Measurements from ENCODE around the gene P4HA2.
A peak's percentile ranks its signal among the peaks of the same experiment; 100 is the strongest.

P4HA2 gene

DNA sequence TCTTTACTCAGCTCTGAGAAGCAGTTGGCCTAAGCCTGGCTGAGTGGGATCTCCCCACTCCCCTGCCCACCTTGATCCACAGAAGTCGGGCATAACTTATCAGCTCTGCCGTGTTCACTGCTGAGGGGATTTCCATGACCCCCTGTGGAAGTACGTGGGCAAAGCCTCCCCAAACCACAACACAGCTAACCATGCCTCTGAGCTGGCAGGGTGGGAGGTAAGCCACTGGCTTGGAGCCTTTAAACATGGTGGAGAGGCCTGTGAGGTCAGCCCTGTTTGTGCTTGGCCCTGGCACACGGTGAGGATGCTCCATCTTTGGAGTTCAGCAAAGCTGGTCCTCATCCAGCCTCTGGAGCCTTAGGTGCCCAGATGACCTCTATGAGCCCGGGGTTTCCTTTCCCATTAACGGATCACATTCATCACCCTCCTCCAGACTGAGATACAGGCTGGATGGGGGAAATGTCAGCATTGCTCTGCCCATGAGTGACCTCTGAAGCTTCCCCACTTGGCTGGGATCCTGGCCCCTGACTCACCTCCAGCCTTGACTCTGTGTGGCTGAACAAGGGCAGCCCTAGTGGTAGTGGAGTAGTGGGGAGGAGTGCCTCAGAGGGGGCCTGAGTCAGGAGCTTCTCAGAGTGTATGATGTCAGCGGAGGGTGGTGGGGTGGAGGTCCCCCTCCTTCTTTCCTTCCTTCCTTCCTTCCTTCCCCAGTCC is 36.1 kb upstream of the P4HA2 start:
- peak overlapping the region; percentile 93 for H3K27ac ChIP-seq (ENCODE audit: low read depth, low read length)
- H3K4me1 ChIP-seq (ENCODE audit: control insufficient read depth, insufficient read depth, low read length, unreplicated experiment) = peaks cover 82% of the 10 kb centered on the region
- no peaks in the 10 kb centered on the region for H3K27me3 ChIP-seq (ENCODE audit: insufficient read depth, low read length)
- peaks cover 9% of the 10 kb centered on the region; the same call in 1 of the 2 replicates for H3K36me3 ChIP-seq (ENCODE audit: insufficient read depth, low read length)
- H3K4me3 ChIP-seq (ENCODE audit: low read depth, low read length) = no peak overlapping the region; the same call in 1 of the 2 replicates
- peaks cover 54% of the 10 kb centered on the region for H3K79me2 ChIP-seq (ENCODE audit: control insufficient read depth, insufficient read depth, low read length, unreplicated experiment)
- no peak overlapping the region for H2AFZ ChIP-seq (ENCODE audit: low read length, unreplicated experiment)

DNA sequence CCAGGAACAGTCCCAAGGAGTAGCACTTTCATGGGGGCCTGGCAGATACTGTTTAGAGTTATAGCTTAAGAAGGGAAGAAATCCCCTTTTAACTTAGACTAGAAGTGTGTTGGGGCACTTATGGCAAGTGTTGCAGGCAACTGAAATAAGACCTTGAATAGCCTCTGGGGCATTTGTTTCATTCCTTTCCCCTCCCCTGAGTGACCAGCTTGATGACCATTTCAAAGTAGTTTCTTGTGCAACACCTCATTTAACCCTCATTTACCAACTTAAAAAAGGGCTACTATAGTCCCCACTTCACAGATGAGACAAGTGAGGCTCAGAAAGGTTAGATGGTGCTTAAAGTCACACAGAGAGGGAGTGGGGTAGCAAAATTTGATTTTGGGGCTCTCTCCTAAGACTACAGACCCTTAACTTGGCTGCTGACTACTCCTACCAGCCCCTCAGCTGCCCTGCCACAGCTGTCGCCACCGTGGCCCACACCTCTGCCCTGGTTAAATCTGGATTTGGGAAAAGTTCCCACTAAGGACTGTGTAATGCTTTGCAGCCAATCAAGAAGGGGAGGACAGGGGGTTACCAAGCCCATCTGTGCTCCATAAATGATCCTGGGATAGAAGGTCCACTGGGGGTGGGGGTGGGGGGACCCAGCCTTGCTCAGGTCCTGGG is 35.4 kb upstream of the P4HA2 start:
- Histone ChIP-seq H3K27me3 (ENCODE audit: insufficient read depth, low read length) (no peaks in the 10 kb centered on the region), H3K79me2 (ENCODE audit: control insufficient read depth, insufficient read depth, low read length, unreplicated experiment) (peaks cover 61% of the 10 kb centered on the region), H3K27ac (ENCODE audit: low read depth, low read length) (peak overlapping the region; percentile 93), H3K36me3 (ENCODE audit: insufficient read depth, low read length) (peaks cover 9% of the 10 kb centered on the region; the same call in 1 of the 2 replicates), H3K4me3 (ENCODE audit: low read depth, low read length) (no peak overlapping the region), H3K4me1 (ENCODE audit: control insufficient read depth, insufficient read depth, low read length, unreplicated experiment) (peaks cover 75% of the 10 kb centered on the region), H2AFZ (ENCODE audit: low read length, unreplicated experiment) (no peak overlapping the region)

DNA sequence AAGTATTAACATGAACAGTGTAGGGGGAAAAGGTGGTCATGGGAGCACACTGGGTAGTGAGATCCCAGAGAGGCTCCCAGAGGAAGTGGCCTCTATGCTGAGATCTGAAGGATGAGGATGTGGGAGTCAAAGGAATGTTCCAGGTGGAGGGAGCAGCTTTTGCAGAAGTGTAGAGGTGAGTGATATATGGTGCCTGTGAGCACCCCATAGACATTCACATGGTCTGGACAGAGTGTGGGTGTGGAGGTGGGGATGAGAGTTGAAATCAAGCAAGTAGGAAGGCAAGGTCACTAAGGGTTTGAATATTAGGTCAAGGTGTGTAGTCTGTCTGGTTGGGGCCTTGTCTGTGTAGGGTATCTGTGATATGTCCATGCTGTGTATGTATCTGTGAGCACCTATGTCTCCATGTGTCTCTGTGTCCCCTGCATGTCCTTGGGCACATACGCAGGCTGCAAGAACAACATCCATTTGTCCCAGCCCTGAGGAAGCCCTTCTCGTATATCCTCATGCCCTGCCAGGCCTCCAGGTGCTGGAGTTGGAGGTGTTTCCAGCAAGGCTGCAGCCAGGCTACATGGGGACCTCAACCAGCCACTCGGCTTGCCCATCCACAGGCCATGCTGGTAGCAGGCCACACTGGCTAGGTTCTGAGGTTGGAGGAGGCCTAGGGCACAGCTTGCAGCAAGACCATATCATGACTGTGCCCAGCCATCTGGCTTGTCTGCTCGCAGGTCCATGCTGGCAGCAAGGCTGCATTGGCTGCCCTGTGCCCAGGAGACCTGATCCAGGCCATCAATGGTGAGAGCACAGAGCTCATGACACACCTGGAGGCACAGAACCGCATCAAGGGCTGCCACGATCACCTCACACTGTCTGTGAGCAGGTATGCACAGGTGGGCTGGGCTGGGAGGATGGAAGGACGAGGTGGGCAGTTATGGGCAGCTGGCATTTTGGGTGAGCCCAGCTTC is 34.5 kb upstream of the P4HA2 start:
- no peaks in the 10 kb centered on the region for H3K27me3 ChIP-seq (ENCODE audit: insufficient read depth, low read length)
- peaks cover 67% of the 10 kb centered on the region for H3K79me2 ChIP-seq (ENCODE audit: control insufficient read depth, insufficient read depth, low read length, unreplicated experiment)
- H3K4me3 ChIP-seq (ENCODE audit: low read depth, low read length) = no peak overlapping the region
- peaks cover 6% of the 10 kb centered on the region; the same call in 1 of the 2 replicates for H3K36me3 ChIP-seq (ENCODE audit: insufficient read depth, low read length)
- H2AFZ ChIP-seq (ENCODE audit: low read length, unreplicated experiment) = no peak overlapping the region
- peak overlapping the region; percentile 93 for H3K27ac ChIP-seq (ENCODE audit: low read depth, low read length)
- peaks cover 73% of the 10 kb centered on the region for H3K4me1 ChIP-seq (ENCODE audit: control insufficient read depth, insufficient read depth, low read length, unreplicated experiment)

DNA sequence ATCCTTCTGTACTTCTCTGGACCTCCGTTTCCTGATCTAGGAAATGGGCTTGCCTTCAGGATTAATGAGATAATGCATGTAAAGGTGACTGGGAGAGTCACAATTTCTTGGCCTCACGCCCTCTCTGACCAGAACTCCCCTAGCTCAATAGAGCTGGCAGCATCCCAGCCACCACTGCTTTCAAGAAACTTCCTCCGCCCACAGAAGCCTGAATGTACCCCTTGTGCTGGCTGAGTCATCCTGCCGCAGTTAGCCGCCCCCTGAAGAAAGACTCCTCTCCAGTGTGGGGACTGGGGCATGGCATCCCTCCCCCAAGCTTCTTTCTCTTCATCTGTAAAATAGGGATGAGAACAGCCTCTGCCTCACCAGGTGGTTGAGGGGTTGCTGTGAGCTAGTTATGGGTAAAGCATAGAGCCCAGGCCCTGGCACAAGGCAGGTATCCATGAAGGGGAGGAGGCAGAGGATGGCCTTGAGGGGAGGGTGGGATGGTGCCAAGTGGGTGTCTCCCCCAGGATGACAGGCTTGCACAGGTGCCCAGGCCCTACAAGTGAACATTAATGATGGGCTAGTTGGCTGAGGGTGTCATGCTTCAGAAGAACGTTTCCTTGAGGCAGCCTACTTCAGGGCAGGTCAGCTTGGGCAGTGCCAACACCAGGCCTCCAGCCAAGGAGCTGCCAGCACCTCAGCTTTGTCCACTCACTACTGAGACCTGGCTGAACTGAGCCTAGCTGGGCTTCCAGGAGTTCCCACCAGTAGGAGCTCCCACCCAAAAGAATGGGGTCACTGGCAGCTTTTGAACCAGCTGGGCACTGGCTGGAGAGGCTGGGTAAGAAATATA is 33.3 kb upstream of the P4HA2 start:
- Histone ChIP-seq H2AFZ (ENCODE audit: low read length, unreplicated experiment) (no peak overlapping the region), H3K79me2 (ENCODE audit: control insufficient read depth, insufficient read depth, low read length, unreplicated experiment) (peaks cover 63% of the 10 kb centered on the region), H3K27me3 (ENCODE audit: insufficient read depth, low read length) (no peaks in the 10 kb centered on the region), H3K27ac (ENCODE audit: low read depth, low read length) (peak overlapping the region; percentile 87), H3K36me3 (ENCODE audit: insufficient read depth, low read length) (no peaks in the 10 kb centered on the region), H3K4me3 (ENCODE audit: low read depth, low read length) (peak overlapping the region; percentile 83), H3K4me1 (ENCODE audit: control insufficient read depth, insufficient read depth, low read length, unreplicated experiment) (peaks cover 66% of the 10 kb centered on the region)

DNA sequence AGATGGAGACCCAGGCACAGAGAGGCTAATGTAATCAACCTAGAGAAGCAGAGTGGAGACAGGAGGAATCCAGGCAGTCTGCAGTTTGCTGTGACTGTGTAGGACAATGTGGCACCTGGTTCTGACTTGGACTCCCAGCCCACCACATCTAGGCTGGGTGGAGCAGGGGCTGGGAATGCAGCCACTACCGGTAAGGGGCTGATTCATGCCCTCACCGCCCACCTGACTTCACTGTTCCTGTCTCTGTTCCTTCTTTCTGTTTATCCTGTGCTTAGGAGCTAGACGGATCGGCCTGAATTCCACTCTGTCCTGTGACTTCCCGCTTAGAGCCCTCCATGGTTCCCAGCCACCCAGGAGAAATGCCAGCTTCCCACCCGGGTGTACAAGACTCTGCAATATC is 32.4 kb upstream of the P4HA2 start:
- H2AFZ ChIP-seq (ENCODE audit: low read length, unreplicated experiment) = no peak overlapping the region
- H3K4me3 ChIP-seq (ENCODE audit: low read depth, low read length) = peak overlapping the region; percentile 83
- peak overlapping the region; percentile 87 for H3K27ac ChIP-seq (ENCODE audit: low read depth, low read length)
- no peaks in the 10 kb centered on the region for H3K27me3 ChIP-seq (ENCODE audit: insufficient read depth, low read length)
- peaks cover 60% of the 10 kb centered on the region for H3K79me2 ChIP-seq (ENCODE audit: control insufficient read depth, insufficient read depth, low read length, unreplicated experiment)
- no peaks in the 10 kb centered on the region for H3K36me3 ChIP-seq (ENCODE audit: insufficient read depth, low read length)
- peaks cover 59% of the 10 kb centered on the region for H3K4me1 ChIP-seq (ENCODE audit: control insufficient read depth, insufficient read depth, low read length, unreplicated experiment)

DNA sequence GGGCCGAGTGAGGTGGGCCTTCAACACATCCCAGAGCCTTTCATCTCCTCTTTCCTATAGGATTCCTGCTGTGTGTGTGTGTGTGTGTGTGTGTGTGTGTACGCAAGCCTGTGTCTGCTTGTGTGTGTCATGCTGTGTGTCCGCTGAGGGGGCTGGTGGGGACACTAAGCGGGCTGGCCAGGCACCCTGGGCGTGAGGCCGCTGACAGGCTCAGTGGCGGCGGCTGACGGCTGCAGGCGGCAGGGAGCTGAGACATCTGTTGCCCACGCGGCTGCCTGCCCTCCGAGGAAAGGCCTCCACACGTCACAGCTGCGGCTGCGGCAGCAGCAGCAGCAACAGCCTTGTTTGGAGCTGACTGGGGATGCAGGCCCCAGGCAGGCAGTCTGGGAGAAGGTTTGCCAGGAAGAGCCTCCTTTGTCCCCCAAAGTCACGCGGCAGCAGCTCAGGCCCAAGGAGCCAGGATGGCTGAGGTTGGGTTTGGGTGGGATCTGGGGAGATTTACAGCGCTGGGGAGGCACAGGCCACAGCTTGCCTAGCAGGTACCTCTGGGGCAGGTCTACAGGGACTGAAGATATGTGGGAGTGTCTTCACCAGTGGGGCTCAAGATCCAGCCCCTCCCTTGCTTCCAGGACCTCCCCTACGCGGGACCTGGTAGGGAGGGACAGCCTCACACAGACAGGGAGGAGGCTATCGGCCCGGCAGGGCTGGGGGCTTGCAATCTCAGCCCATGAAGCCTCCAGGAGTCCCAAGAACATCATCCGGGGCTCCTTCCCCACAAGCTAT is 31.6 kb upstream of the P4HA2 start:
- Histone ChIP-seq H3K4me1 (ENCODE audit: control insufficient read depth, insufficient read depth, low read length, unreplicated experiment) (peaks cover 56% of the 10 kb centered on the region), H3K27ac (ENCODE audit: low read depth, low read length) (peak overlapping the region; percentile 87), H3K27me3 (ENCODE audit: insufficient read depth, low read length) (no peaks in the 10 kb centered on the region), H3K79me2 (ENCODE audit: control insufficient read depth, insufficient read depth, low read length, unreplicated experiment) (peaks cover 57% of the 10 kb centered on the region), H2AFZ (ENCODE audit: low read length, unreplicated experiment) (no peak overlapping the region), H3K4me3 (ENCODE audit: low read depth, low read length) (peak overlapping the region; percentile 83), H3K36me3 (ENCODE audit: insufficient read depth, low read length) (no peaks in the 10 kb centered on the region)

DNA sequence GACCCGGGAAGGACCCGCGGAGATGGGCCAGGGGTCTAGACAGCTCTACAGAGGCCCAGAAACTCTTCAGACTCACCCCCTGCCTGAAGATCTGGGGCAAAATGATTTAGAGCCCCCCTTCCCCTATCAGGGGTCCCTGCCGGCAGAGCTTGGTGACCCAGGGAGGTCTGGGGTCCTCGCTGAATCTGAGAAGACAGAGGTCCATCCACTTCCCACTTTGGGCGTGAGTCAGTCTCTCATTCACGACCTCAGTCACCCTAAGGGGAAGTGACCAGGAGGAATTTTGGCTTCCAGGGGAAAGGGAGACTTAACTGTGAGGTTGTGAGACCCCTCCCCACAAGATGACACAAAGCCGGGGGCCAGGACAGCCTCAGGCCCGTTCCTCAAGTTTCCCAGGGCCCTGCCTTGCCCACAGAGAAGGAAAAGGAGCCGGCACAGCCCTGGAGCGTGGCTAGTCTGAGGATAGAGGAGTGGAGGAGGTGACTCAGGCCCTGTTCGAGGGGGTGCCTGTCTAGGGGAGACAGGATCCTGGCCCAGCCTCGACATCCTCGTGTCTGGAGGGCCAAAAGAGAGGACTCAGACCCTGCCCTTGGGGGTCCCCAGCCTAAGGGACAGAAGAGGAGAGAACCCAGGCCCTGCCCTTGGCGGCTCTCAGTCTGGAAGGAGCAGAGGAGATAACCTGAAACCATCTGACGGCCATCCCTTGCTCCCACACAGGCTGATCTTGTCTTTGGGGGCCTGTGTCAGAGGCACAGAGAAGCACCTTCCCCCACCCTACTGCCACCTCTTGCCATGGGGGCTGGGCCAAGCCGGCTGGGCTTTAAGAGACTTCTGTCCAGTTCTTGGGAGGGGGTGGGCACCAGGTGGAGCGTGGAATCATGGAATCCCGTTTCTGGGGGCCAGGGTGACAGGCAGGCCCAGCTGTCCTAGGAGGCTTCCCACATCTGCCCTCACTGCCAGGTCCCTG is 30.7 kb upstream of the P4HA2 start:
- Histone ChIP-seq H3K27ac (ENCODE audit: low read depth, low read length) (peak overlapping the region; percentile 87), H3K36me3 (ENCODE audit: insufficient read depth, low read length) (no peaks in the 10 kb centered on the region), H3K79me2 (ENCODE audit: control insufficient read depth, insufficient read depth, low read length, unreplicated experiment) (peaks cover 56% of the 10 kb centered on the region), H3K27me3 (ENCODE audit: insufficient read depth, low read length) (no peaks in the 10 kb centered on the region), H2AFZ (ENCODE audit: low read length, unreplicated experiment) (peak overlapping the region; percentile 35), H3K4me1 (ENCODE audit: control insufficient read depth, insufficient read depth, low read length, unreplicated experiment) (peaks cover 48% of the 10 kb centered on the region), H3K4me3 (ENCODE audit: low read depth, low read length) (peak overlapping the region; percentile 83)

DNA sequence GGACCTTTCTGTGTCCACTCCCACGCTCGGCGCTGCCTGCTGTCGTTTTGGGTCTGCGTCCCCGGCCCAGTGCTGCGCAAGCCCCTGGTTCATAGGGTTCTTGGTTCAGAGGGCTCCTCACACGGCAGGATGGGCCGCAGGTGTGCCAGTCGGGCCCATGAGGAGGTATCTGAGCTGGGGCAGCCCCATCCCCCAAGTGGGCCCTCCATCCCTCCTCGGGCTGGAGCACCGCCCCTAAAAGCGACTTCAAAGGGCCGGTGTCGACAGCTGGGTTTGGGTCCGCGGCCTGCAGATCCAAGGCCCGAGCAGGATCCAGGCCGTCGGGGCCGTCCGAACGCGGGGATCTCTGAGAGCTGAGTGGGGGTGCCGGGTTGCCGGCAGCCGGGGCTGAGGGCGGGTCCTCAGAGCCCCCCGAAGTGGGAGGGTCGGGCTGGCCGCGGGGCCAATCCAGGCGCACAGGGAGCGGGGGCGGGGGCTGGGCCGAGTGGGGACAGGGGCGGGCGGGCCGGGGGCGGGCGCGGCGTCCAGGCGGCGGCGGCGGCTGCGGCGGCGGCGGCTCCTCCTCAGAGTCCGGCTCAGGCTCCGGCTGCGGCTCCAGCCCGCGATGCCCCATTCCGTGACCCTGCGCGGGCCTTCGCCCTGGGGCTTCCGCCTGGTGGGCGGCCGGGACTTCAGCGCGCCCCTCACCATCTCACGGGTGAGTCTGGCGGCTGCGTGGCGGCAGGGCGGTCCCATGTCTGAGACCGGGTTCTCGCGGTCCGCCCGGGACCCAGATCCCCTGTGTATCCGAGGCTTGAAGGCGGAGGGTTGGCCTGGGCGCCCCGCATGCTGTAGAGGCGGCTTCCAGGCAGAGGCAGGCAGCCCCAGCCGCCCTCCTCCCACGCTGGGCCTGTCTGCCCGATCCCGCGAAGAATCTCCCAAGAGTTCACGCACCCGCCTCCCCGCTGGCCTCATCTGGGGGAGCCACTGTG is 29.8 kb upstream of the P4HA2 start, which contains the start of gene PDLIM4:
Gene PDLIM4 (plus strand): TSS at position 566 of the 971 bp plus-strand sequence. CDS start 39 bp downstream, at position 605.
- Histone ChIP-seq H3K36me3 (ENCODE audit: insufficient read depth, low read length) (no peaks in the 10 kb centered on the region), H3K79me2 (ENCODE audit: control insufficient read depth, insufficient read depth, low read length, unreplicated experiment) (peaks cover 49% of the 10 kb centered on the region), H3K4me3 (ENCODE audit: low read depth, low read length) (peak within 1 kb of the TSS; percentile 83), H3K27ac (ENCODE audit: low read depth, low read length) (peak within 1 kb of the TSS; percentile 87), H2AFZ (ENCODE audit: low read length, unreplicated experiment) (peak within 1 kb of the TSS; percentile 93), H3K4me1 (ENCODE audit: control insufficient read depth, insufficient read depth, low read length, unreplicated experiment) (peaks cover 38% of the 10 kb centered on the region), H3K27me3 (ENCODE audit: insufficient read depth, low read length) (no peaks in the 10 kb centered on the region)

Data from ACC112 (cell line).